ENCODE results near the gene KIRREL1.

Gene KIRREL1

DNA sequence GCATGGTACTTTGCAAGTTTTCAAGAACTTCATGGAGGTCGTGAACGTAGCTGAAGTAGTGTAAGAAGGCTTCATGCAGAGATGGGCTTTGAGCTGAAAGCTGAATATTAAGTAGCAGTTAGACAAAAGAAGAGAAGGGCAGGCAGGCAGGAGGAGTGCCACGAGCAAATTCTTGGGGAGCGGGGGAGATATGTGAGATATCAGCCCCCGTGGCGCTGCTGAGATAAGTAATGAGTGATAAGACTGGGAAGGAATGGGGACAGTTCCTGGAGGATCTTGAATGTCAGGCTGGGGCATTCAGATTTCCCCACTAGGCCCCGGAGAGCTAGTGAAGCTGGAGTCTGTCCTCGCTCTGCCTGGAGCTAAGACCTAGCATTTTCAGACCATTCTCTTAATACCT lies 27.9 kb upstream of the KIRREL1 start:
- TF ChIP-seq, protein P1, sequence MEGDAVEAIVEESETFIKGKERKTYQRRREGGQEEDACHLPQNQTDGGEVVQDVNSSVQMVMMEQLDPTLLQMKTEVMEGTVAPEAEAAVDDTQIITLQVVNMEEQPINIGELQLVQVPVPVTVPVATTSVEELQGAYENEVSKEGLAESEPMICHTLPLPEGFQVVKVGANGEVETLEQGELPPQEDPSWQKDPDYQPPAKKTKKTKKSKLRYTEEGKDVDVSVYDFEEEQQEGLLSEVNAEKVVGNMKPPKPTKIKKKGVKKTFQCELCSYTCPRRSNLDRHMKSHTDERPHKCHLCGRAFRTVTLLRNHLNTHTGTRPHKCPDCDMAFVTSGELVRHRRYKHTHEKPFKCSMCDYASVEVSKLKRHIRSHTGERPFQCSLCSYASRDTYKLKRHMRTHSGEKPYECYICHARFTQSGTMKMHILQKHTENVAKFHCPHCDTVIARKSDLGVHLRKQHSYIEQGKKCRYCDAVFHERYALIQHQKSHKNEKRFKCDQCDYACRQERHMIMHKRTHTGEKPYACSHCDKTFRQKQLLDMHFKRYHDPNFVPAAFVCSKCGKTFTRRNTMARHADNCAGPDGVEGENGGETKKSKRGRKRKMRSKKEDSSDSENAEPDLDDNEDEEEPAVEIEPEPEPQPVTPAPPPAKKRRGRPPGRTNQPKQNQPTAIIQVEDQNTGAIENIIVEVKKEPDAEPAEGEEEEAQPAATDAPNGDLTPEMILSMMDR (IDR thresholded peaks at IDR 0.05; ENCODE audit: poor library complexity, severe bottlenecking), result no peak
- H3K36me3 ChIP-seq (ENCODE audit: low read depth), result no peaks in the 10 kb centered on the region
- peak overlapping the region; percentile 3 for H3K27ac ChIP-seq (ENCODE audit: poor library complexity, severe bottlenecking)
- H3K9me3 ChIP-seq (ENCODE audit: severe bottlenecking), result no peaks in the 10 kb centered on the region
- no peak for DNase-seq (ENCODE audit: low spot score)
- ATAC-seq (ENCODE audit: low read depth), result no peak
- peaks cover 31% of the 10 kb centered on the region for H3K4me1 ChIP-seq (ENCODE audit: insufficient read depth, poor library complexity, severe bottlenecking)
- no peak overlapping the region for H3K4me3 ChIP-seq (ENCODE audit: severe bottlenecking)
- H3K27me3 ChIP-seq (ENCODE audit: insufficient read depth, poor library complexity, severe bottlenecking), result no peaks in the 10 kb centered on the region

DNA sequence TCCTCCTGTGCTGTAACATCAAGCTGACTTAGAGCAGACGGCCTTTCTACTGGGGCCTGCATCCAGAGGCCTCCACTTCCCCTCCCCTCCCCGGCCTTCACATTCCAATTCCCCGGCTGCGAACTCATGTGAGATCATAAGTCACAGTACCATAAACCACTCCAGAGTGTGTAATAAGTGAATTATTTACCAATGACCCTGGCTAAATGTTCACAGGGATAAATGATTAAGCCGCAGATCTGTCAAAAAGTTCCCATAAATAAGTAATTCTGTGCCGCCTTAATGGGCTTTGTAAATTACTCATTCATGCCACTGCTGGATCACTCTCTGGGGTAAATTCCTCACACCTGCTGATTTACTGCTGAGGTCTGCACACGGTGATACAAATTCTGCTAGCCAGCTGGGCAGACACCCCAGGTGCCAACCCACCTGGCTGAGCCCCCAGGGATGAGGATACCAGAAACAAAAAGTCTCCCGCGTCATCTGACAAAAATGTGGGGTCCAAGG lies 27.4 kb upstream of the KIRREL1 start:
- peaks cover 31% of the 10 kb centered on the region for H3K4me1 ChIP-seq (ENCODE audit: insufficient read depth, poor library complexity, severe bottlenecking)
- no peaks in the 10 kb centered on the region for H3K36me3 ChIP-seq (ENCODE audit: low read depth)
- TF ChIP-seq, protein P1 (IDR thresholded peaks at IDR 0.05; ENCODE audit: poor library complexity, severe bottlenecking), result no peak
- peak overlapping the region; percentile 3 for H3K27ac ChIP-seq (ENCODE audit: poor library complexity, severe bottlenecking)
- no peak overlapping the region for H3K4me3 ChIP-seq (ENCODE audit: severe bottlenecking)
- no peaks in the 10 kb centered on the region for H3K27me3 ChIP-seq (ENCODE audit: insufficient read depth, poor library complexity, severe bottlenecking)
- DNase-seq (ENCODE audit: low spot score) (no peak), ATAC-seq (ENCODE audit: low read depth) (no peak)
- no peaks in the 10 kb centered on the region for H3K9me3 ChIP-seq (ENCODE audit: severe bottlenecking)

DNA sequence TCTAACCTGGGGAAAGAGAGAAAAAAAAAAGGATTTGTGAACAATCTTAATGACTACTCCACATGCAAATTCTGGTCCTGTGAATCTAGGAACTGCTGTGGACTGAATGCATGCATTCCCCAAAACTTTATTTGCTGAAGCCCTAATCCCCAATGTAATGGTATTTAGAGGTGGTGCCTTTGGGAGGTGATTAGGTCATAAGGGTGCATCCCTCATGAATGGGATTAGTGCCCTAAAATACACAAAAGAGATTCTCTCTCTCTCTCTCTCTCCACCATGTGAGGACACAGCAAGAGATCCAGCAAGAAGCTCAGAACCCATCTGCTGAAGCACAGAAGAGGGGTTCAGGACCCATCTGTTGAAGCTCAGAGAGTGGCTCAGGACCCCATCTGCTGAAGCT lies 26.2 kb upstream of the KIRREL1 start:
- no peaks in the 10 kb centered on the region for H3K36me3 ChIP-seq (ENCODE audit: low read depth)
- ATAC-seq (ENCODE audit: low read depth), result no peak
- H3K9me3 ChIP-seq (ENCODE audit: severe bottlenecking), result no peaks in the 10 kb centered on the region
- H3K27ac ChIP-seq (ENCODE audit: poor library complexity, severe bottlenecking), result peak overlapping the region; percentile 96
- H3K4me3 ChIP-seq (ENCODE audit: severe bottlenecking), result no peak overlapping the region
- H3K4me1 ChIP-seq (ENCODE audit: insufficient read depth, poor library complexity, severe bottlenecking), result peaks cover 29% of the 10 kb centered on the region
- H3K27me3 ChIP-seq (ENCODE audit: insufficient read depth, poor library complexity, severe bottlenecking), result no peaks in the 10 kb centered on the region
- TF ChIP-seq, protein P1 (IDR thresholded peaks at IDR 0.05; ENCODE audit: poor library complexity, severe bottlenecking), result no peak
- no peak for DNase-seq (ENCODE audit: low spot score)

DNA sequence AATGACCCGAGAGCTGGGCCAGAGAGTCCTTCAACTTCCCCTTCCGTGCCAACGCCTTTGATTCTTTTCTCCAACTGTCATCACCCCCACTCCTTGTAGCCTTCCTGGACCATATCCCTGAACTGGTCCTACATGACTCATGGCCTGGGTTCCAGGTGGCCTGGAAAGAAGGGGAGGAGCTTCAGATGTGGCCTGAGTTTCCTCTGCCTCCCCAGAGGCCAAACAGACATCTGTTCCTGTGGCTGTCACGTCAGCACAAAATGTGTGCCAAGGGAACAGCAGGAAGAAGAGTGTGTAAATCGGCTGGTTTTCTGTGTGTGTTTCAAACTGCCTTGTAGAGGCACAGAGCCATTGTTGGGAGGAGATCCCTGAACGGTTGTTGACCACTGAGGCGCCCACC lies 24.9 kb upstream of the KIRREL1 start:
- peak; percentile 76 for DNase-seq (ENCODE audit: low spot score)
- Histone ChIP-seq H3K4me1 (ENCODE audit: insufficient read depth, poor library complexity, severe bottlenecking) (peaks cover 25% of the 10 kb centered on the region), H3K9me3 (ENCODE audit: severe bottlenecking) (no peaks in the 10 kb centered on the region), H3K4me3 (ENCODE audit: severe bottlenecking) (no peak overlapping the region), H3K36me3 (ENCODE audit: low read depth) (no peaks in the 10 kb centered on the region), H3K27me3 (ENCODE audit: insufficient read depth, poor library complexity, severe bottlenecking) (no peaks in the 10 kb centered on the region), H3K27ac (ENCODE audit: poor library complexity, severe bottlenecking) (peak overlapping the region; percentile 96)
- TF ChIP-seq, protein P1 (IDR thresholded peaks at IDR 0.05; ENCODE audit: poor library complexity, severe bottlenecking), result no peak
- ATAC-seq (ENCODE audit: low read depth), result peak; percentile 54

DNA sequence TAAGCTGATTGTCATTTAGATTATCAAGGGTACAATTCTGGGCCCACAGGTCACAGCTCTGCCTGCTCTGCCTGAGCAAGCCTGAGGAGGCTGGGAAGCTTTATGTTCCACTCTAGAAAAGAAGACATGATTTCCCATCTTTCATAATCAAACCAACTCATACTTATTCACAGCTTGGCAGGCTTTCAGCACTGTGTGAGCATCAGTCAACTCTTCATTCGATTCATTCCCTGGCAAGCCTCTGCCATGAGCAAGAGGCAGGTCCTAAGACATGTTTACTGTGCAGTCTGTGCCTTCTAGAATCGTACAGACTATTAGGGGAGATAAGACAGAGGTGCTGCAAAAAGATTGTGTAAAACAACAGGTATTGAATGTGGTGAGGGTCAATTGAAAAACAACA lies 24.5 kb upstream of the KIRREL1 start:
- peak overlapping the region; percentile 96 for H3K27ac ChIP-seq (ENCODE audit: poor library complexity, severe bottlenecking)
- H3K9me3 ChIP-seq (ENCODE audit: severe bottlenecking), result no peaks in the 10 kb centered on the region
- TF ChIP-seq, protein P1 (IDR thresholded peaks at IDR 0.05; ENCODE audit: poor library complexity, severe bottlenecking), result no peak
- H3K27me3 ChIP-seq (ENCODE audit: insufficient read depth, poor library complexity, severe bottlenecking), result no peaks in the 10 kb centered on the region
- peak; percentile 86 for ATAC-seq (ENCODE audit: low read depth)
- DNase-seq (ENCODE audit: low spot score), result peak; percentile 69
- H3K4me3 ChIP-seq (ENCODE audit: severe bottlenecking), result no peak overlapping the region
- H3K4me1 ChIP-seq (ENCODE audit: insufficient read depth, poor library complexity, severe bottlenecking), result peaks cover 25% of the 10 kb centered on the region
- H3K36me3 ChIP-seq (ENCODE audit: low read depth), result no peaks in the 10 kb centered on the region

Data from RWPE2 (cell line).